ENCODE data around the gene RAMP1. TPM values are rescaled to one million over a fixed set of nuclear protein-coding genes. Genes with fewer than 3 reads are reported as not detected.

The RAMP1 gene
- total RNA-seq, 2 donors from 2014 or later, result 75.3 to 300 TPM

- TF ChIP-seq POLR2A (IDR thresholded peaks at IDR 0.05) (no peak), POLR2AphosphoS5 (IDR thresholded peaks at IDR 0.05) (no peak), CTCF (IDR thresholded peaks at IDR 0.05) (no peak)
- intact Hi-C loops (cut with DNase I), result no loop called here
- H3K36me3 ChIP-seq, result no peaks in the 10 kb centered on the region
- no peak overlapping the region for H3K4me3 ChIP-seq
- no peak overlapping the region for H3K27ac ChIP-seq
- H3K4me1 ChIP-seq (replicated peaks), result no peaks in the 10 kb centered on the region
- 86% methylated on average over 14 of the region's 14 CpGs for WGBS
- DNase-seq (ENCODE audit: low spot score), result no peak
- H3K9me3 ChIP-seq, result no peaks in the 10 kb centered on the region
- no peaks in the 10 kb centered on the region for H3K27me3 ChIP-seq (replicated peaks; ENCODE audit: insufficient read depth)
Observed at GRCh38 chr2:237909801-237910475, 50.5 kb downstream of the RAMP1 start.

GRCh38 chr2:237910576-237911362 lies 51.3 kb downstream of the RAMP1 start:
- H3K27ac ChIP-seq, result no peak overlapping the region
- intact Hi-C loops (cut with DNase I), result no loop called here
- no peak for DNase-seq (ENCODE audit: low spot score)
- 95% methylated on average over 12 of the region's 12 CpGs for WGBS
- no peaks in the 10 kb centered on the region for H3K9me3 ChIP-seq
- TF ChIP-seq POLR2A (IDR thresholded peaks at IDR 0.05), result no peak
- TF ChIP-seq POLR2AphosphoS5 (IDR thresholded peaks at IDR 0.05), result no peak
- no peak for TF ChIP-seq CTCF (IDR thresholded peaks at IDR 0.05)
- no peaks in the 10 kb centered on the region for H3K27me3 ChIP-seq (replicated peaks; ENCODE audit: insufficient read depth)
- no peaks in the 10 kb centered on the region for H3K4me1 ChIP-seq (replicated peaks)
- no peak overlapping the region for H3K4me3 ChIP-seq
- H3K36me3 ChIP-seq, result no peaks in the 10 kb centered on the region

GRCh38 chr2:237911363-237912017 lies 52.1 kb downstream of the RAMP1 start:
- 91% methylated on average over 26 of the region's 28 CpGs for whole genome bisulfite sequencing
- no peak overlapping the region for H3K27ac ChIP-seq
- no peaks in the 10 kb centered on the region for H3K9me3 ChIP-seq
- H3K36me3 ChIP-seq, result no peaks in the 10 kb centered on the region
- no peaks in the 10 kb centered on the region for H3K27me3 ChIP-seq (replicated peaks; ENCODE audit: insufficient read depth)
- no peak for DNase-seq (ENCODE audit: low spot score)
- no peaks in the 10 kb centered on the region for H3K4me1 ChIP-seq (replicated peaks)
- H3K4me3 ChIP-seq, result no peak overlapping the region
- TF ChIP-seq CTCF (IDR thresholded peaks at IDR 0.05) (no peak), POLR2AphosphoS5 (IDR thresholded peaks at IDR 0.05) (no peak)
- intact Hi-C loops (cut with DNase I), result no loop called here

- intact Hi-C loops (cut with DNase I), result no loop called here
- DNase-seq (ENCODE audit: low spot score), result no peak
- TF ChIP-seq POLR2A (IDR thresholded peaks at IDR 0.05), result no peak
- TF ChIP-seq CTCF (IDR thresholded peaks at IDR 0.05), result no peak
- TF ChIP-seq POLR2AphosphoS5 (IDR thresholded peaks at IDR 0.05), result no peak
Observed at GRCh38 chr2:237912271-237913192, 53.1 kb downstream of the RAMP1 start.

More at GRCh38 chr2:237912271-237913192, 53.1 kb downstream of the RAMP1 start:
- H3K9me3 ChIP-seq, result no peaks in the 10 kb centered on the region
- no peaks in the 10 kb centered on the region for H3K27me3 ChIP-seq (replicated peaks; ENCODE audit: insufficient read depth)
- no peak overlapping the region for H3K27ac ChIP-seq
- H3K4me3 ChIP-seq, result no peak overlapping the region
- 91% methylated on average over 28 of the region's 28 CpGs for WGBS
- H3K4me1 ChIP-seq (replicated peaks), result no peaks in the 10 kb centered on the region
- H3K36me3 ChIP-seq, result no peaks in the 10 kb centered on the region

Data from prostate gland (tissue), 2 donors.